HG03558 (cell line): ENCODE results near the gene ASTN1.

ENCODE experiments used
- ATAC-seq: cut with Tn5 transposase; IDR thresholded peaks from one replicate; pipeline ENCODE4 v1.9.1; 2021; ENCODE audit warnings: moderate number of reproducible peaks; ENCODE audit not compliant: unreplicated experiment; ENCODE audit errors: extremely low read depth

ASTN1 gene

DNA sequence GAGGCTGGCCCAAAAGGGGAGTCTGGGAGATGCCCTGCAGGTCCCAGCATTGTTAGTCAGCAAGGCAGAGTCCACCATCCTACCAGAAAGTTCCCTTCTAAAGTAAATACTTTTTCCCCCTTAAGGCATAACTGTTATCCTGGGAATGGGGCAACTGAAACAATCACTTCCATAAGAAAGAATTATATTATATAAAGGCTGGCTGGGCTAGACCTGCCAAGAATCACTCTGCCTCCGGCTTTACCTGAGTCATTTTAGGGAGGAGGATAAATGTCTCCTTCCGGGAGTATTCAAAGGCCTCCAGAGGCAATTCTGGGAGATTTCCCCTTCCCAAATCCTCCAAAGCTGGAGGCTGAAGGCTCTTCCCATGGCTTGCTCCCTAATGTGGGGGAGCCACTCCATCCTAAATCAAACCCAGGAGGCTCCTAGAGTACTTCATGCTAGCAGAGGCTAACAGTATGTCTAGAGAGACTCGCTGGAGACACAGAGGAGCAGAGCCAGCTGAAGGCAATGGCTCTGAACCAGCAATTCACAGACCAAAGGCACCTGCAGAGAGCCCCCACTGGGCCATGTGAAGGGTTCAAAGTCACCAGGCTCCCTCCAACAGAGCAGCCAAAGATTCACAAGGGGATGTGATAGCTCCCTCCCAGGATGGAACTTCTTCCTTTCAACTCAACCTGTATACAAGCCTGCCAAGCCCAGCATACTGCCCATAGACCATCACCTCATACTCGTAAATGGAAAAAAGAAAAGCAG, 116.0 kb downstream of the ASTN1 start:
- ATAC-seq, result no peak

DNA sequence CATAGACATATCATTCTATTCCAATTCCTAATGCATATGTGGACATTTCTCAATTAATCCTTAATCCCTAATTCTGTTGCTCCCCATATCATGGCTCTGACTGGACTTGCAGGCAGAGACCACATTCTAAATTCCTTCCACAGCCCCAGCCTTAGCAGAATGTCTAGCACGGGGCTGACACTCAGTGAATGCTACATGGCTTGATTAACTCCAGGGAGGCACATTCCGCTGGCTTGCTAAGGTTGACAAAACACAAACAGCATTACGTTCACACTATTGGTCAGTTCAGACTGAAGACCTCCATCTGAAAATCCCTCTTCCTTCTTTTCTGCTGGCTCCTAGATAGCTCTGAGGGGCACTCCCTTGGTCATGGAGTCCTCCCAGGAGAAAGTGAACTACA, 119.4 kb downstream of the ASTN1 start:
- ATAC-seq, result no peak

DNA sequence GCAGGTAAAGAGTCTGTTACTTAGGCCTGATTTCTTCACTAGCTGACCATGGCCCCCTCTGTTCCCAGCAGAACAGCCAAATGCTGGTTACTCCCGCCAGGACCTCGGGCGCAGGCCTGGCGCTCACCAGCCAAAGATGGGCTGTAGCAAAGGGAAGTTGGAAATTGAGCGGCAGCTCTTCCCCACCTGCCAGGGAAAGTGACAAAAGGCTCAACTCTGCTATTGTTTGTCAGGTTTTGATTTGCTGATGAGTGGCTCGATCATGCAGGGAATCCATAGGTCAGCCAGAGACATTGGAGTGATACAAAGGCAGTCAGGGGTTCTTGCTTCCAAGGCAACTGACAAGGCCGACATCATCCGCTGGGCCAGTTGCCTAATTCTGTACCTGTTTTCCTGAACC, 120.1 kb downstream of the ASTN1 start:
- ATAC-seq, result no peak

DNA sequence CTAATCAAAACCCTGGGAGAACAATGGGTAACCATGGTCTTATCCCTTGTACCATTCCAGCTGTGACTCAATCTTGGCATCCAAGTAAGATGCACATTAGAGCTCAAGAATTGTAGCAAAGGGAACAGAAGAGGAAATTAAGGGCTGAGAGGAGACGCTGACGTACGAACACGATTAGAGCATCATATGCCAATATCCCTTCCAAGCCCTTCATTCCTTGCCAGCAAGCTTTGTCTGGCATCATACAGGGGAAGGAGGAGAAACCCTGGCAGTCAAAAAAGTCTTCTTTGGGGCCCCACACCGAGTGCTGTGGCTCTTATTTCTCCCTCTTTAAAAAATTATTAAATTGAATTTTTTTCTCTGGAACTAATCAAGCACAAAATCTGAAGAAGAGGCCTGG, 120.9 kb downstream of the ASTN1 start:
- no peak for ATAC-seq

DNA sequence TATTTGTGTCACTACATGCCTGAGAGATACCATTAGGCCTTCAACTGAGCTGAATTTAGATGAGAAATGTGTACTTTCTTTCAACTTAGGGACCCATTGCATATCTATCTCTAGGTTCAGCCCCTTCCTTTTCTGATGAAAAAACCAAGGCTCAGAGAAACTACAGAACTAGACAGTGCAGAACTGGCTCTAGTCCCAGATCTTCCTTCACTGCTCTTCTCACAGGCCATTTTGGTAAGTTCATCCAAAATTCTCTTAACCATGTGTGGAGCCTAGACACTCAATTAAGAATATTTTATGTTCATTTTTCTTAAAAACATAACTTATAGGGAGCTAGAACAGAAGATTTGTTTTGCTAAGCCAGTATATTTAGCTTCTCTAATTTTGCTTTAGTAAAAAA, 128.9 kb downstream of the ASTN1 start:
- no peak for ATAC-seq

DNA sequence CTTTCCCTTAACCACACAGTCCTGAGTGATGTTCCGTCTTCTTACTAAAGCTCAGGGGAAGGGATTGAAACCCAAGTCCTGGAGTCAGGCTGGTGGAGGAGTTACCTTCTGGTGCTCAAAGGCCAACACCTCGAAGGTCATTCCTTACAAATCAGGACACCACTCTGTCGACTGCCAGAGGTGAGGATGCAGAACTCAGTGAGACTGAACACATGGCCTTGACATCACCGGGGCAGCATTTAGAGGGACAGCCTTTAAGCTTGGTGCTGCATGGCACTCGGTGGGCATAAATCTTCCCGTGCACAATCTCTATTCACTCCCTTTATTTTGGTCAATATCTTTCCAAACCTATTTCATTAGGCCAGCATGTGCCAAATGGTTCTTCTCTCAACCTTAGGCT, 130.9 kb downstream of the ASTN1 start:
- ATAC-seq, result no peak

DNA sequence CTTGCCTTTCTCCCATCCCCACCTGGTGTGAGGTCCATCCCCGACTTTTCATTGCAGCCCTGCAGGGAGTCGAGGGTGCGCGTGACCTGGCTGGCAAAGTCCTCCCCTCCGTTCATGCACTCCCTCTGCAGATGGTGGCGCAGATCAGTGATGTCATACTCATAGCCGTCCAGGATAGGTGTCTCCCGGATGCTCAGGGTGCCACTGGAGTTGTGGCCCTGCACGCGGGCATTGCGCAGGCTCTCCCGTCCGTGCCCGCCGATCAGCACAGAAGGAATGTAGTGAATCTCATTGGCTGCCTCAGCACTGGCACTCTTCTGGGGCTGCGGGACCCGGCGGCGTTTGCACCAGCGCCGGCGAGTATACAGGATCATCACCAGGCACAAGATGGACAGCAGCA, 132.1 kb downstream of the ASTN1 start:
- no peak for ATAC-seq

DNA sequence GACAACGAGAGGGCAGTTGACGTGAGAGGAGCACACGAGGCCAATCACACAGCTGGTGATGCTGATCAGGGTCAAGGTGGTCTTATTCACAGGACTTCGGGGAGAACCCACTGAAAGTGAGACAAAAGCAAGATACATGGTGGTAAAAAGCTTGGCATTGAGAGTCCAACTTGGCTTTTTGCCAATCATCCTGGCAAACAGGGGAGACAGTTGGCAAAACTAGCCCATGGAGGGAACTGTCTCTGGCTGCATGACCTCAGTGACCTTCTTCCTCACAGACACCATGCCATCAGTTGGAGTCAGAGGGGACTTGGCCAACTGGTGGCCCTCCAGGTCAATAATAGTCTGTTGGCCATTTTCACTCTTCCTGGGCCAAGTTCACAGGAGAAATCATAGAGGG, 139.9 kb downstream of the ASTN1 start:
- ATAC-seq, result no peak

DNA sequence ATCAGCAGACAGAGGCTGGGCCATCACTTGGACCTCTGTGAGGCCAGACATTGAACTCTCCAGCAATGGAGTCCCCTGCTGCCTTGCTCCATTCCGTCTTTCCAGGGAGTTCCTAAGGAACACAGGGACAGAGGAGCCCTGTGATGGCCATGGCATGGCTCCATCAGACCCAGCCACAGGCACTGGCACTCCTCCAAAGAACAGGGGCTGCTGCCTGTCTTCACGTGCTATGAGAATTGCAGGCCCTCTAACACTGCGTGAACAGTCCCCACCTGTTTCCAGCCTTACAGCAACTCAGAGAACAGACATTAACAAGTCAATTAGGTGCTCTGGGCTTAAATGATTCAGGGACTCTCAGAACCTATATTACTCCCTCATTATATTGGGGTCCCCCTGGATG, 140.8 kb downstream of the ASTN1 start:
- ATAC-seq, result no peak

DNA sequence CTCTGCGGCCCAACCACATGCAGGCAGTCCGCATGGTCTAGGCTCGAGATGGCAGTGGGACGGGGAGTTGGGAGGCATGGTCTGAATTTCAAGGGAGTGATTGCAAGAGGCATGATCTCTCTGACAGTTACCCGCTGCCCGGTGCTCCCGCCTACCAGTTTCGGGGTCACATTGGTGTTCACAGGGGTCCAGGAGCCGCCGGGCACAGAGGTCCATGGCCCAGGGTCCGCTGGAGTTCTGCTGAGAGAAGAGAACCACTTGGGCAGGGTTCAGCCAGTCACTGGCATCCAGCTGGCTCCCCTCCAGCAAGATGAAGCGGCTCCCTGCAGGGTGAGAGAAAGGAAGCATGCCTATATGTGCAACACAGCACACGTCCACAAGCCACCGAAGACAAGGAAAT, 141.3 kb downstream of the ASTN1 start:
- no peak for ATAC-seq

DNA sequence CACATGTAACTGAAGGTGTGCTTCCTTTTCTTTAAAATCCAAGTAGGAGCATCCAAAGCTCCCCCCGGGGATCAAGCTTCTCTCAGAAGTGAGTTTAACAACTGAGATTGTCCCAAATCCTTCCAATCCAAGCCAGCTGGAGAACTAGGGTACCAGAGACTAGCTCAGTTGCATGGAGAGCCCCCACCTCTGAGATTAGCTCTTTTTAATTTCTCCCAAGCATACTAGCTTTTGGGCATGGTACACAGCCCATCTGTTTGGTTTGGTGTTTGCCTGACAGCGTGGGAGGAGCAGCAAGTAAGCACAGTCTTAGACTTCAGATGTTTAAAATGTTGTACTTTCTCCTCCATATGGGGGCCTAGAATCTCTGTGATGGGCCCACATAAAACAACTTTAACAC, 142.8 kb downstream of the ASTN1 start:
- ATAC-seq, result no peak

DNA sequence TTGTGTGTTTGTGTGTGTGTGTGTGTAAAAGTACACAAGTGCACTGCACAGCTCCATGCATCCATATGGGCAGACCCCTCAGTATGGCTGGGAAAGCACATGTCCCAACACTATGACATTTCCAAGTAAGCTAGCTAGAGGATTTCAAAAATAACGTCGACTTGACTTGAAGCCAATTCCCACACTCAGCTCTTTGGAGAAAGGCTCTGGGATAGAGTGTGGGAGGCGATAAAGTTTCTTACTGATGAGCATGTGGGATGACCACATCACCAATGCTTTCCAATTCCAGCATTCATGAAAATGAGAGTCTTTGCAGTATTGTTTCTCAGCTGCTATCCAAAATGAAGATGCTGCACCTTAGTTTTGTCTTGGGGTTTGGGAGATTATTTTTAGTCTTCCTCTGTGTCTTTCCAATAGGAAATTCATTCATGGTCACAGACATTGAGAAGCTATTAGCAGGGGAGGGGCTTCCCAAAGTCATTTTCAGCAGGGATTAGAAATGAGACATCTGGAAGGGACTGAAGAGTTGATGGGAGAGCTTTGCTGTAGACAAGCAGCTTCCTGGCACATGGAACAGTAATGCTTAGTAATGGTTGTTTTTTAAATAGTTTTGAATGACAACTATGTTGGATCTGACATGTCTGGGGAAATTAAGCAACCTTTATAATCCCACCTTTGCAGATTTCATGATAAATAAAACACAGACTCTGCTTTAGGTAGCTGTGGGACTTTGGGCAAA, 143.5 kb downstream of the ASTN1 start:
- no peak for ATAC-seq

DNA sequence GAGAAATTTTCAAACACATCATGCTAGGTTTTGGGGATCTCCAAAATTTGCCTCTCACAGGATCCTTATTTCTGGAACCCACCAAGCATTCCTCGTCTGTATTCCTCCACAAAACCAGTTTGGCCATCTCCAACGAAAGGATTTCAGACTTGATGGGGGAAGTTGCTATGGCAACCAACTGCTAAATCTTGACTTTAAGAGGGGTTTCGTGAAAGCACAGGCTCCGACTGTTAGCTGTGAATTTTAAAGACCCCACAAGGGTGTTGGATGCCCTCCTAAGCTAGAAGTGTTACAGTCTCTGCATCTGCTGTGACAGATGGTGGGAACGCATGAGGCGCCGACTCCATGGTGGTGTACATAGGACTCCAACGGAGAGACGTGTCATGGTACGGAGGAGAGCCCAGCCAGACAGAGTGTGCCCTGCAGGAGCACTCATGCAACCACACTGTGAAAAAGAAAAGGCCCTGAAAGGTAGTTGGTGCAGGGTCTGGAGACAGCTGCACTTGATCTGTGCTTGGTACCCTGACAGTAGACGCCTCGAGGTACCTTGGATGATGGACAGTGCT, 147.1 kb downstream of the ASTN1 start:
- no peak for ATAC-seq

DNA sequence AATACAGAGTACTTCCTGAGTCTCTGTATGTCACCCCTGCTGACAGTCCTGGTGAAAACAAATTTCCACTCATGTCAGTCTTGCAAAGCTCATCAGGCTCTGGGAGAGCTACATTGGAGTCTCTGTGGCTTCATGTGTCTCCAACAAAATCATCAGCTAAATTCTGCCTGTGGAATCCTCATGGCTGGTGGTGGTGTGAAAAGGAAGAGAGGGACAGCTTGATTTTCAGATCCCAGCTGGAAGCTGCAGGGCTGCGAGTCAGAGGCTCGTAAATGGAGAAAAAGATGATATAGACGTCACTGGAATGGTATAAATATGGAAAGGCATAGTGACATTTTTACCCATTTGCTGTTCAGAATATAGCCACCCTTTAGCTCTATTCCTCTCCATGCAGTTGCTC, 150.2 kb downstream of the ASTN1 start:
- ATAC-seq, result no peak

DNA sequence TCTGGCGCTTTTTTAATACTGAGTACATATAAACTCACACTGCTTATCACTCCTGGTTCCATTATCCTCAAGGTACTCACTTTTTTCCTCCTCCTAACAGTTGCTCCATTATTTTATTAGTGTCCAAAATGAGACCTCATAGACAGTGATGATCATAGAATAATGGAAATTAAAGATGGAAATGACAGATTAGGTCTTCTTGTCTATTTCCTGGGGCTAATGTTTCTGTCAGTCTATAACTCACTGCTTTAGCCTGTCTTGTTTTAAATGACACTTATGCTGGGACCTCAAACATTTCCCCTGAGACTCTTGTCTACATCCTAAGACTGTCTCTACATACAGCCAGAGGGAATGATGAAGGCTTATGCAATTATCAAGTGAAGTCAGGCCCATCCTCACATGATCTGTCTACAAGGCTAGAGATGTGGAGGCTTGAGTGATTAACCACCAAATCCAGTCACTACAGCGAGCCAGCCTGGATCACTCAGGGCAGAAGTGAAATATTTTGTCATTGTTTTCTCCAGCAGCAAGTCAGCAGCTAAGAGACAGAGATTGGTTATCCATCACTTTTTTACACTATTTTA, 152.1 kb downstream of the ASTN1 start:
- ATAC-seq, result no peak

DNA sequence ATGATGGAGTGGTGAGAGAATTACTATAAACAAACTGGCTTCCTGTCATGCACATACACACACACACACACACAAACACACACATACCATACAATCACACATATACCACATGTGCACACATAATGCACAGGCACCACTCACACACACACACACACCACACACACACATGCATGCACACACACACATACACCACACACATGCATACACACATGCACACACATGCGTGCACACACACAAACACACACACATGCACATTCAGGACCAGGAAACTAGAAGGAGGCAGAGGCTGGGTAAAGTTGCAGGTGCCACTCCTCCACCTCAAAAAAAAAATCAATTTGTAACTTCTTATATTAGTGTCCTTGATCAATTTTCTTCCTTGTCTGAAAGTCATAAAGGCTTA, 153.0 kb downstream of the ASTN1 start:
- ATAC-seq, result no peak

DNA sequence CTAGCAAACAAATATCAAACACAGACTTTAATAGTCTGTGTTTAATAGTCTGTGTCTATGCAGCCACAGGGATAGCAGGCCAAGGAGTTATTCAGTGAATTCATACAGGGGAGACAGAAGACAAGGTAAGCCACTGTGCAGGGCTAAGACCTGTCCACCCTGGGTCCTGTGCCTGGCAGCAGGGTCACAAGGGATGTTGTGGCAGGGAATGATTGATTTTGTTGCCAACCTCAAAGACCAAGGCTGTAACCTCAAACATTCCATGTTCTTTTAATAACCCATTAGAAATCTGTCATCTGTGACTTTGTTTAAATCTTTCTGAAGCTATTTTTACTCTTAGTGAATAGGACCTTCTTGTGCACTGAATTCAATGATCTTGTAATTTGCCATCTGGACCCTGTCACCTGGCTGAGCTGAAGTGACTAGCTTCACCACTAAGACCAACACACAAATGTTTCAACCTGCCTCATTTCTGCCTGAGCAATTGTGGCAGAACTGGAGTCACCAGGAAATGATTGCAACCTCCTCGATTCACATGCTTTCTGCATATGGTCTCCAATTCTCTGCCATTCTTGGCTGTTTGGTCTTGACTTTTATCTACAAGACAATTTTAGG, 154.2 kb downstream of the ASTN1 start:
- no peak for ATAC-seq

DNA sequence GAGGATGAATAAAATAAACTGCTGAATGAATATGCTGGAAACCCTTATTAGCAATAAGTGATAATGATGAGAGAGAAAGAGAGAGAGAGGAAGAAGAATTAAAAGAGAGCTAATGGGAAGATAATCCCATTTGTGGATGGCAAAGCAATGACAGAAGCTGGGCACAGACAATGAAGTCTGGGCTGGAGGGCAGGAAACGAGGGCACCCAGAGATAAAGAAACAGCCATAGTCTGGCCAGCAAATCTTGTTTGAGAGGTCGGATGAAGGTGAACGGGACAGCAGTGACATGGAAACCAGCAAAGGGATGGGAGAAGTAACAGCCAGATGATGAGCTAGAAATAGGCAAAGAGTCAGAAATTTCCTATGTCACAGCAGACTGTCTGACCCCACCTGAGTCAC, 155.9 kb downstream of the ASTN1 start:
- no peak for ATAC-seq

DNA sequence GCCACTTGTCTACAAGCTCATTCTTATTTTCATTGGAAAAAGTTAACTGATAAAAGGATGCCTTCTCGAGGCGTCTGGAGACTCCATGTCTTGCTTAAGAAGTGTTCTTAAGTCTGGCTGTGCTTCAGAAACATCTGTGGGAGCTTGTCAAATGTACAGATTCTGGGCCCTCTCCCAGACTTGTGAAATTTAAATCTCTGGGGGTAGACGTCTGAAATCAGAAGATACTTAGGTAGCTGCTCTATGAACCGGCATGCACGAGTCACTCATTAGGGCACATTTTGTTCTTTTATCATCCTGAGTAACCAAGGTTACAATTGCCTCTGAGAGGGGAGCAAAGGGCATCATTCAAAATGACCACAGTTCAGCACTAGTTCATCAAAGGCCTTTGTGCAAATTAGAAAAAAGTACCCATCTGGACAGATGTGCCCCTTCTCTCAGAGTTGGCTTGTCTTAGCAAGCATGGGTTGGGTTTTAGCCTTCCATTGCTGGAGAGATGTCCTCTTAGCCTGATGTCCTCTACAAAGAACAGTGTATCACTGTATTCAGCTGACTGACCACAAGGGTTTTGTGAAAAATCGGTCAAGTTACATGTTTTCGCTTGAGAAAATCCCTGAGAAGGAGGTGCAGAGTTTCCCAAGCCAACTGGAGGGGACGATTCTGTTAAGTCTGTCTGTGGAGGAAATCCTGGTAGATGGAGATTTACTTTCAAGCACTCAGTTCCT, 156.9 kb downstream of the ASTN1 start:
- no peak for ATAC-seq

DNA sequence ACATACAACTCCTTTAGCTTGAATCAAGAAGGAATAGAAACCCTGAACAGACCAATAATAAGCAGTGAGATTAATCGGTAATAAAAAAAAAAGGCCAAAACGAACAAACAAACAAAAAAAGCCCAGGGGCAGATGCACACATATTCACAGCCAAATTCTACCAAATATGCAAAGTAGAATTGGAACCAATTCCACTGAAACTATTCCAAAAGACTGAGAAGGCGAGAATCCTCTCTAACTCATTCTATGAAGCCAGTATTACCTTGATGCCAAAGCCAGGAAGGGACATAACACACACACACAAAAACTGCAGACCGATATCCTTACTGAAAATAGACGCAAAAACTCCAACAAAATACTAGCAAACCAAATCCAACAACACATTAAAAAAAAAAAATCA, 161.6 kb downstream of the ASTN1 start:
- no peak for ATAC-seq
